ENCODE results near the gene RAB6D. TPM values are rescaled to one million over a fixed set of nuclear protein-coding genes. Genes with fewer than 3 reads are reported as not detected.

The RAB6D gene
- total and polyA plus RNA-seq, 9 of the 15 experiments (the other 6 are each of a cell fraction or from before 2014, with no cell fraction given) = 0.01 to 0.04 (median 0.03) TPM; not detected in 5

DNA sequence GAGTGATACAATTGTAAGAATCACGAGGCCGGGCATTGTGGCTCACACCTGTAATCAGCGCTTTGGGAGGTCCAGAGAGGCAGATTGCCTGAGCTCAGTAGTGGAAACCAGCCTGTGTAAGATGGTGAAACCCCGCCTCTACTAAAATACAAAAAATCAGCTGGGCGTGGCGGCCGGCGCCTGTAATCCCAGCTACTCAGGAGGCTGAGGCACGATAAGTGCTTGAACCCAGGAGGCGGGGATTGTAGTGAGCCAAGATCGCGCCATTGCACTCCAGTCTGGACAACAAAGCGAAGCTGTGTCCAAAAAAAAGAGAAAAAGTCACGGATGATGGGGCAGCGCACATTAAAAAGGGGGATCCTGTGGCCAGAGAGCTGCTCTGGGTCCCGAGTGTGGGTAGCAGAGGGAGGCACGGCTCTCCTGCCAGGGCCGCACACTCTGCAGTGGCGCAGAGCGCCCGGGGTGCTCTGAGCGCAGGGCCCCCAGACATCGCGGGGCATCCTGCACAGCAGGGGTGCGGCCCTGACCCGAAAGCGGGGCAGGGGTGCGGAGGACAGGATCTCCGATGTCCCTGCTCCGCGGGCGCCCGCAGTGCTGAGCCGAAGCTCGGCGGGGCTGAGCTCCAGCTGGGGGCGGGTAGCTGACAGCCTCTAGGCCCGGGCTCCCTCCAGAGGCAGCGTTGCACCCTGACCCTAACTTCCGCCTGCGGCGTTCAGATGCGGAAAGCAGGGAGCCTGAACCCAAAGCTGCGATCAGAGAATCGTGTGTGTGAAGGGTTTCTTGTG lies 30.4 kb upstream of the RAB6D start (continued):
- no peak for TF ChIP-seq ZNF507 (tag; conservative IDR thresholded peaks at IDR 0.05)
- TF ChIP-seq FOXK1 (CRISPR knock-in tag; IDR thresholded peaks at IDR 0.05; ENCODE audit: borderline replicate concordance) = no peak
- peak; percentile 38; the same call in 1 of the 2 replicates for TF ChIP-seq ELF1 (tag; IDR thresholded peaks at IDR 0.05)
- TF ChIP-seq, protein P1, sequence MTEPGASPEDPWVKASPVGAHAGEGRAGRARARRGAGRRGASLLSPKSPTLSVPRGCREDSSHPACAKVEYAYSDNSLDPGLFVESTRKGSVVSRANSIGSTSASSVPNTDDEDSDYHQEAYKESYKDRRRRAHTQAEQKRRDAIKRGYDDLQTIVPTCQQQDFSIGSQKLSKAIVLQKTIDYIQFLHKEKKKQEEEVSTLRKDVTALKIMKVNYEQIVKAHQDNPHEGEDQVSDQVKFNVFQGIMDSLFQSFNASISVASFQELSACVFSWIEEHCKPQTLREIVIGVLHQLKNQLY (CRISPR knock-in tag; conservative IDR thresholded peaks at IDR 0.05) = no peak
- TF ChIP-seq, protein P2, sequence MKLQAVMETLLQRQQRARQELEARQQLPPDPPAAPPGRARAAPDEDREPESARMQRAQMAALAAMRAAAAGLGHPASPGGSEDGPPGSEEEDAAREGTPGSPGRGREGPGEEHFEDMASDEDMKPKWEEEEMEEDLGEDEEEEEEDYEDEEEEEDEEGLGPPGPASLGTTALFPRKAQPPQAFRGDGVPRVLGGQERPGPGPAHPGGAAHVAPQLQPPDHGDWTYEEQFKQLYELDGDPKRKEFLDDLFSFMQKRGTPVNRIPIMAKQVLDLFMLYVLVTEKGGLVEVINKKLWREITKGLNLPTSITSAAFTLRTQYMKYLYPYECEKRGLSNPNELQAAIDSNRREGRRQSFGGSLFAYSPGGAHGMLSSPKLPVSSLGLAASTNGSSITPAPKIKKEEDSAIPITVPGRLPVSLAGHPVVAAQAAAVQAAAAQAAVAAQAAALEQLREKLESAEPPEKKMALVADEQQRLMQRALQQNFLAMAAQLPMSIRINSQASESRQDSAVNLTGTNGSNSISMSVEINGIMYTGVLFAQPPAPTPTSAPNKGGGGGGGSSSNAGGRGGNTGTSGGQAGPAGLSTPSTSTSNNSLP (IDR thresholded peaks at IDR 0.05; ENCODE audit: borderline replicate concordance, low read depth, low read length) = no peak
- 0 out of 2 replicates have a peak, but pooled peaks have one; percentile 34 for TF ChIP-seq DPF2 (IDR thresholded peaks at IDR 0.05)
- no peak for TF ChIP-seq SMAD1 (IDR thresholded peaks at IDR 0.05; ENCODE audit: low read depth, low read length, partially characterized antibody)
- TF ChIP-seq NCOA6 (IDR thresholded peaks at IDR 0.05) = no peak
- TF ChIP-seq SNIP1 (IDR thresholded peaks at IDR 0.05; ENCODE audit: low read depth) = no peak
- TF ChIP-seq RAD21 (CRISPR knock-in tag; conservative IDR thresholded peaks at IDR 0.05 in 1 of 2, IDR thresholded peaks at IDR 0.05 in 1 of 2) = peak; percentile 16 to 66; a peak in 3 of 4 replicates
- no peak for TF ChIP-seq TFAM (CRISPR knock-in tag; conservative IDR thresholded peaks at IDR 0.05)
- TF ChIP-seq, protein P3, sequence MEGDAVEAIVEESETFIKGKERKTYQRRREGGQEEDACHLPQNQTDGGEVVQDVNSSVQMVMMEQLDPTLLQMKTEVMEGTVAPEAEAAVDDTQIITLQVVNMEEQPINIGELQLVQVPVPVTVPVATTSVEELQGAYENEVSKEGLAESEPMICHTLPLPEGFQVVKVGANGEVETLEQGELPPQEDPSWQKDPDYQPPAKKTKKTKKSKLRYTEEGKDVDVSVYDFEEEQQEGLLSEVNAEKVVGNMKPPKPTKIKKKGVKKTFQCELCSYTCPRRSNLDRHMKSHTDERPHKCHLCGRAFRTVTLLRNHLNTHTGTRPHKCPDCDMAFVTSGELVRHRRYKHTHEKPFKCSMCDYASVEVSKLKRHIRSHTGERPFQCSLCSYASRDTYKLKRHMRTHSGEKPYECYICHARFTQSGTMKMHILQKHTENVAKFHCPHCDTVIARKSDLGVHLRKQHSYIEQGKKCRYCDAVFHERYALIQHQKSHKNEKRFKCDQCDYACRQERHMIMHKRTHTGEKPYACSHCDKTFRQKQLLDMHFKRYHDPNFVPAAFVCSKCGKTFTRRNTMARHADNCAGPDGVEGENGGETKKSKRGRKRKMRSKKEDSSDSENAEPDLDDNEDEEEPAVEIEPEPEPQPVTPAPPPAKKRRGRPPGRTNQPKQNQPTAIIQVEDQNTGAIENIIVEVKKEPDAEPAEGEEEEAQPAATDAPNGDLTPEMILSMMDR (IDR thresholded peaks at IDR 0.05 in 2 of 3, conservative IDR thresholded peaks at IDR 0.05 in 1 of 3; ENCODE audit: insufficient read depth in 2 of 3, low read depth in 1 of 3, low read length in 3 of 3) = peak; percentile 47 to 70 (median 58); a peak in 5 of 6 replicates
- TF ChIP-seq HNRNPLL (IDR thresholded peaks at IDR 0.05; ENCODE audit: low read depth, low read length, poor library complexity, severe bottlenecking) = peak; percentile 74
- TF ChIP-seq, protein P4, sequence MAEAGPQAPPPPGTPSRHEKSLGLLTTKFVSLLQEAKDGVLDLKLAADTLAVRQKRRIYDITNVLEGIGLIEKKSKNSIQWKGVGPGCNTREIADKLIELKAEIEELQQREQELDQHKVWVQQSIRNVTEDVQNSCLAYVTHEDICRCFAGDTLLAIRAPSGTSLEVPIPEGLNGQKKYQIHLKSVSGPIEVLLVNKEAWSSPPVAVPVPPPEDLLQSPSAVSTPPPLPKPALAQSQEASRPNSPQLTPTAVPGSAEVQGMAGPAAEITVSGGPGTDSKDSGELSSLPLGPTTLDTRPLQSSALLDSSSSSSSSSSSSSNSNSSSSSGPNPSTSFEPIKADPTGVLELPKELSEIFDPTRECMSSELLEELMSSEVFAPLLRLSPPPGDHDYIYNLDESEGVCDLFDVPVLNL (CRISPR knock-in tag; IDR thresholded peaks at IDR 0.05; ENCODE audit: low read depth) = no peak
- TF ChIP-seq, protein P5, sequence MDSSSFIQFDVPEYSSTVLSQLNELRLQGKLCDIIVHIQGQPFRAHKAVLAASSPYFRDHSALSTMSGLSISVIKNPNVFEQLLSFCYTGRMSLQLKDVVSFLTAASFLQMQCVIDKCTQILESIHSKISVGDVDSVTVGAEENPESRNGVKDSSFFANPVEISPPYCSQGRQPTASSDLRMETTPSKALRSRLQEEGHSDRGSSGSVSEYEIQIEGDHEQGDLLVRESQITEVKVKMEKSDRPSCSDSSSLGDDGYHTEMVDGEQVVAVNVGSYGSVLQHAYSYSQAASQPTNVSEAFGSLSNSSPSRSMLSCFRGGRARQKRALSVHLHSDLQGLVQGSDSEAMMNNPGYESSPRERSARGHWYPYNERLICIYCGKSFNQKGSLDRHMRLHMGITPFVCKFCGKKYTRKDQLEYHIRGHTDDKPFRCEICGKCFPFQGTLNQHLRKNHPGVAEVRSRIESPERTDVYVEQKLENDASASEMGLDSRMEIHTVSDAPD (CRISPR knock-in tag; IDR thresholded peaks at IDR 0.05) = no peak
- no peak for TF ChIP-seq BDP1 (IDR thresholded peaks at IDR 0.05; ENCODE audit: insufficient read depth, insufficient read length)

Data from K562 (cell line).